SK-N-MC (cell line): ENCODE results near the gene ORAI1.
"Not testable (repeated sequence)": the region's sequence is repeated elsewhere in the genome, so short reads cannot be mapped to it uniquely, and the experiment has no call there.

ENCODE experiments used
- EZH2 ChIP-seq: fragments of 200-600 bp; sonication (generic); IDR thresholded peaks from one replicate; pipeline ENCODE4 v1.6.1; 2017; ENCODE audit warnings: antibody characterized with exemption
- FOXP2 ChIP-seq: optimal IDR thresholded peaks from 2 replicates; pipeline ENCODE3; 2011; ENCODE audit warnings: mild to moderate bottlenecking, moderate library complexity; ENCODE audit not compliant: insufficient read depth; ENCODE audit errors: extremely low read length, control extremely low read depth
- POLR2AphosphoS5 ChIP-seq: IDR thresholded peaks from 2 replicates; pipeline ENCODE4 v1.6.1; 2012; ENCODE audit warnings: mild to moderate bottlenecking, low read depth, low read length, borderline replicate concordance

- not testable (repeated sequence) for TF ChIP-seq EZH2, POLR2AphosphoS5, FOXP2
Measured at GRCh38 chr12:121633833-121634196, 7.5 kb downstream of the ORAI1 start.
